Caco-2 (cell line): ENCODE results near the gene FARP1. TPM values are rescaled to one million over a fixed set of nuclear protein-coding genes. Genes with fewer than 3 reads are reported as not detected.
A peak's percentile ranks its signal among the peaks of the same experiment; 100 is the strongest.
"Not testable (repeated sequence)": the region's sequence is repeated elsewhere in the genome, so short reads cannot be mapped to it uniquely, and the experiment has no call there.

Experiments
- BruUV-seq: library from RNA; stranded (reverse); fragments of 400-500 nt; replicated peaks from 2 replicates; lab custom pipeline; 2021; lab: Mats Ljungman, UMichigan
- CTCF ChIA-PET: fragments of 300-600 bp; sonication (Branson Sonifier 250); formaldehyde crosslinking; loops from one replicate; lab custom pipeline; 2022; ENCODE audit warnings: antibody characterized with exemption; lab: Charles Lee
- POLR2A ChIA-PET: fragments of 300-600 bp; sonication (Branson Sonifier 250); formaldehyde crosslinking; loops from one replicate; lab custom pipeline; 2022; ENCODE audit warnings: antibody characterized with exemption; lab: Charles Lee
- DNase-seq, 2 experiments: peaks; one replicate each; pipeline versions ENCODE4 v3.0.0 to v3.0.0-alpha.2; 2020 to 2022
- H3K27me3 ChIP-seq: replicated peaks from 2 replicates; pipeline ENCODE4 v1.6.0; 2011; ENCODE audit warnings: low read length; ENCODE audit not compliant: control insufficient read depth, insufficient read depth
- H3K36me3 ChIP-seq: 2 replicates; pipeline ENCODE4 v1.5.1; 2011; ENCODE audit warnings: low read length; ENCODE audit not compliant: control insufficient read depth, insufficient read depth
- H3K4me1 ChIP-seq: fragments of 250-450 bp; sonication (Bioruptor Pico); 2 replicates; pipeline ENCODE4 v1.5.1; 2020; ENCODE audit warnings: mild to moderate bottlenecking
- H3K4me3 ChIP-seq: 2 replicates; pipeline ENCODE4 v1.5.1; 2011; ENCODE audit warnings: low read depth, mild to moderate bottlenecking, control low read depth, low read length
- H3K9me3 ChIP-seq: fragments of 250-450 bp; sonication (Bioruptor Pico); 2 replicates; pipeline ENCODE4 v1.5.1; 2020; ENCODE audit warnings: mild to moderate bottlenecking, moderate library complexity
- H3K27ac Mint-ChIP-seq: one replicate; pipeline ENCODE4 v1.8.0; 2022; ENCODE audit warnings: mixed read lengths; ENCODE audit not compliant: unreplicated experiment
- H3K27me3 Mint-ChIP-seq: one replicate; pipeline ENCODE4 v1.8.0; 2022; ENCODE audit warnings: mixed read lengths; ENCODE audit not compliant: insufficient read depth, unreplicated experiment
- H3K36me3 Mint-ChIP-seq: one replicate; pipeline ENCODE4 v1.8.0; 2022; ENCODE audit warnings: mild to moderate bottlenecking, mixed read lengths; ENCODE audit not compliant: insufficient read depth, unreplicated experiment
- H3K4me1 Mint-ChIP-seq: one replicate; pipeline ENCODE4 v1.8.0; 2022; ENCODE audit warnings: low read depth, mixed read lengths; ENCODE audit not compliant: unreplicated experiment
- H3K4me3 Mint-ChIP-seq: one replicate; pipeline ENCODE4 v1.8.0; 2022; ENCODE audit warnings: mild to moderate bottlenecking, moderate library complexity, mixed read lengths; ENCODE audit not compliant: unreplicated experiment
- H3K9me3 Mint-ChIP-seq: one replicate; pipeline ENCODE4 v1.8.0; 2022; ENCODE audit warnings: mixed read lengths; ENCODE audit not compliant: unreplicated experiment
- CTCF ChIP-seq, 2 experiments: fragments of 200-600 bp in 1 of 2; IDR thresholded peaks; 1 replicate in 1 of 2; 2 replicates in 1 of 2; pipeline versions ENCODE4 v1.5.1 to v1.8.0; 2011 to 2022; ENCODE audit warnings: antibody characterized with exemption in 1 of 2, control low read depth in 1 of 2, inconsistent platforms in 1 of 2, low read depth in 1 of 2, low read length in 1 of 2, mild to moderate bottlenecking in 1 of 2, moderate library complexity in 1 of 2; ENCODE audit not compliant: insufficient read depth in 1 of 2, severe bottlenecking in 1 of 2, unreplicated experiment in 1 of 2
- intact Hi-C: fragments of 100-400 bp; cut with micrococcal nuclease; formaldehyde crosslinking; loops from one replicate; pipeline ENCODE4 v1.10.0; 2022; ENCODE audit not compliant: unreplicated experiment
- total RNA-seq: library from RNA; stranded (reverse); gene quantifications from 2 replicates; pipeline ENCODE4 v1.2.3, GENCODE V29; 2022

Gene FARP1
- total RNA-seq, 1 experiment from 2014 or later = 189 TPM

GRCh38 chr13:98270819-98271218 lies 127.9 kb downstream of the FARP1 start:
- CTCF ChIA-PET = no interaction called here
- H3K27me3 ChIP-seq = no peaks in the 10 kb centered on the region
- no peak for DNase-seq
- Mint-ChIP-seq H3K9me3 (no peaks in the 10 kb centered on the region), H3K27ac (peak overlapping the region; percentile 98), H3K27me3 (no peaks in the 10 kb centered on the region), H3K4me3 (no peak overlapping the region), H3K36me3 (peaks cover 61% of the 10 kb centered on the region), H3K4me1 (peaks cover 83% of the 10 kb centered on the region)
- intact Hi-C loops = no loop called here
- no peak for TF ChIP-seq CTCF (IDR thresholded peaks at IDR 0.05; ENCODE audit: insufficient read depth in 1 of 2, low read depth in 1 of 2, low read length in 1 of 2, severe bottlenecking in 1 of 2, unreplicated experiment in 1 of 2)
- POLR2A ChIA-PET = no interaction called here
- no peak overlapping the region for H3K4me3 ChIP-seq
- peaks cover 93% of the 10 kb centered on the region for H3K4me1 ChIP-seq
- H3K36me3 ChIP-seq = no peaks in the 10 kb centered on the region
- no TSS peak for BruUV-seq
- no peaks in the 10 kb centered on the region for H3K9me3 ChIP-seq

DNA sequence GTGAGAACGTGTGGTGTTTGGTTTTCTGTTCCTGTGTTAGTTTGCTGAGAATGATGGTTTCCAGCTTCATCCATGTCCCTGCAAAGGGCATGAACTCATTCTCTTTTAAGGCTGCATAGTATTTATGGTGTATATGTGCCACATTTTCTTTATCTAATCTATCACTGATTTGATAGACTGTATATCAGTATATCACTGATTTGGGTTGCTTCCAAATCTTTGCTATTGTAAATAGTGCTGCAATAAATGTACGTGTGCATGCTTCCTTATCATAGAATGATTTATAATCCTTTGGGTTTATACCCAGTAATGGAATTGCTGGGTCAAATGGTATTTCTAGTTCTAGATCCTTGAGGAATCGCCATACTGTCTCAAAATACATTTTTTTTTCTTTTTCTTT lies 128.8 kb downstream of the FARP1 start:
- H3K36me3 ChIP-seq, H3K9me3 ChIP-seq, POLR2A ChIA-PET, H3K4me3 Mint-ChIP-seq, H3K4me3 ChIP-seq, H3K27me3 ChIP-seq, DNase-seq, intact Hi-C loops, BruUV-seq, H3K27me3 Mint-ChIP-seq, H3K9me3 Mint-ChIP-seq, CTCF ChIA-PET: not testable (repeated sequence)
- H3K36me3 Mint-ChIP-seq = peaks cover 54% of the 10 kb centered on the region
- H3K27ac Mint-ChIP-seq = peak overlapping the region; percentile 98
- peaks cover 82% of the 10 kb centered on the region for H3K4me1 Mint-ChIP-seq
- peaks cover 93% of the 10 kb centered on the region for H3K4me1 ChIP-seq

DNA sequence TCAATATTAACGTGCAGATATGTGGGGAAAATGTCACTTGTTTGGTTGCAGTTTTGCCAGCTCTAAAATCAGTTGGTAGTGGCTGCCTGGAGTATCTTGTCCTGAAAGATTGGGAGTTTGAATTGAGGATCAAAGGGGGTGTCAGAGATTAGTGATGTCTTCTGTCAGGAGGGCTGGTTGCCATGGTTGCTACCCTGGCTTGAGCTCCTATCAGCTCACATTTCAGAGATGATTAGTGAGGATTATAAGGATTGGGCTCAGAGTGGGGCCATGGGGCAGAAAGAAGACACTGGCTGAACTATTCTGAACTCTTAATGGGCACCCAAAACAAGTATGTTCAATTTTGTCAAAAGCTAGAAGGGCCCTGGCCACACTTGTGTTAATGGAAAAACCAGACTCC lies 129.7 kb downstream of the FARP1 start:
- CTCF ChIA-PET = interaction anchor here (0.9 to 1.2 kb wide), 3 partner anchors 12 to 94 kb away, joined by 3 to 5 read pairs (median 3); no protein-coding TSS in a partner anchor
- no peaks in the 10 kb centered on the region for H3K9me3 ChIP-seq
- Mint-ChIP-seq H3K4me3 (peak overlapping the region; percentile 58), H3K36me3 (peaks cover 51% of the 10 kb centered on the region), H3K9me3 (no peaks in the 10 kb centered on the region), H3K27me3 (no peaks in the 10 kb centered on the region), H3K27ac (peak overlapping the region; percentile 98), H3K4me1 (peaks cover 73% of the 10 kb centered on the region)
- TSS peak; percentile 99 for BruUV-seq
- DNase-seq = peak; percentile 72 to 79
- H3K4me3 ChIP-seq = no peak overlapping the region
- intact Hi-C loops = no loop called here
- H3K4me1 ChIP-seq = peaks cover 90% of the 10 kb centered on the region
- POLR2A ChIA-PET = interaction anchor here (0.7 kb wide), 1 partner anchor 48 kb away, joined by 3 read pairs; no protein-coding TSS in a partner anchor
- TF ChIP-seq CTCF (IDR thresholded peaks at IDR 0.05; ENCODE audit: insufficient read depth in 1 of 2, low read depth in 1 of 2, low read length in 1 of 2, severe bottlenecking in 1 of 2, unreplicated experiment in 1 of 2) = no peak
- no peaks in the 10 kb centered on the region for H3K36me3 ChIP-seq
- H3K27me3 ChIP-seq = no peaks in the 10 kb centered on the region
